ENCODE data around the gene TNFAIP6.
"Not testable (repeated sequence)": the region's sequence is repeated elsewhere in the genome, so short reads cannot be mapped to it uniquely, and the experiment has no call there.

The TNFAIP6 gene

GRCh38 chr2:151361674-151362370, 4.4 kb downstream of the TNFAIP6 start:
- no peak for DNase-seq

DNA sequence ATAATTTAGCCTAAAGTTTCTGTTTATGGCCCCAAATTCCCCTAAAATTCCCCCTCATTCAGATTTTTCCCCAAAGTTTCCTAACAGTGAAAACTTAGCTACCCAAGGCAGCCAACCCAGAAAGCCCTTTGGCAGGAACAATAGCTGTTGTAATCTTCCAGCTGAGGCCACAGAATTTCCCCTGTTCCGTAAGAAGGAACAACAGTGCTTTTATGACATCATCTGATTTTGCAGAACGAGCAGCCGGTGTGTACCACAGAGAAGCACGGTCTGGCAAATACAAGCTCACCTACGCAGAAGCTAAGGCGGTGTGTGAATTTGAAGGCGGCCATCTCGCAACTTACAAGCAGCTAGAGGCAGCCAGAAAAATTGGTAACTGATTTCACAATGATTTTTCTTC, 6.3 kb downstream of the TNFAIP6 start:
- DNase-seq, result no peak

DNA sequence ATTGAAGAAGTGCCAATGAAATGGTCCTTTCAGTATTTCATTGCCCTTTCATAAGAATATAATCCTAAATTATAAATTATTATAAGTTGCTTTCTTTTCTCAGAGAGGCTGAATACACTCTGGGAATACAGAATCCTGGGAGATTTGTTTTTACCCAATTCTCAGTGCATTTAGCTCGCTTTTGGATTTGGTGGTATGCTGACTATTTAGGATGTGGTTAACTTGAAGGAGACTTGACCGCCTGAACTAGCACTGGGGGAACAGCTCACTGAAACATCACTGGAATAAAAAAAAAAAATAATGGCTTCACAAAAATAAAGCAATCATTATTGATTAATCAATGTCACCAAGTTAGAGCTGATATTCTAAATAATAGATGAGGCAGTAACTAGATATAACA, 10.2 kb downstream of the TNFAIP6 start:
- no peak for DNase-seq

- no peak for DNase-seq
Measured at GRCh38 chr2:151374436-151374835, 17.0 kb downstream of the TNFAIP6 start.

GRCh38 chr2:151379169-151379568, 21.8 kb downstream of the TNFAIP6 start:
- DNase-seq, result no peak

GRCh38 chr2:151380580-151381235, 23.3 kb downstream of the TNFAIP6 start:
- no peak for DNase-seq

- no peak for DNase-seq
Measured at GRCh38 chr2:151381266-151381665, 23.9 kb downstream of the TNFAIP6 start.

DNA sequence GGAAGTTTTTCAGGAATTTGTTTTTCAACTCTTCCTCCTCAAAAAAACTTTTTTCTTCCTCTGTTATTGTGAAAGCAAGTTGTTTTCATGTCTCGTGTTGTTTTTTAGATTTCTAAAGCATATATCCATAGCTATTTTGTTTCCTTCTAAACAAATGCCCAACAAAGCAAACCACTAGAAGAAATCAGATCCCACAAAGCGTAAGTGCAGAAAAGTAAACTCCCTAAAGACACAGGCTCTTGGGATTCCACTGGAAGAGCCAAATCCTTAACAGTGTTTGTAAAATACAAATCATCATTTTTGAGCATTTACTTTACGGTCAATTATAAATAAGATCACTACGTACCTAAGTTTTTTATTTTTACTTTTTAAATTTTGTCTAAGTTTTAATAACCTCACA, 30.6 kb downstream of the TNFAIP6 start:
- DNase-seq, result no peak

DNA sequence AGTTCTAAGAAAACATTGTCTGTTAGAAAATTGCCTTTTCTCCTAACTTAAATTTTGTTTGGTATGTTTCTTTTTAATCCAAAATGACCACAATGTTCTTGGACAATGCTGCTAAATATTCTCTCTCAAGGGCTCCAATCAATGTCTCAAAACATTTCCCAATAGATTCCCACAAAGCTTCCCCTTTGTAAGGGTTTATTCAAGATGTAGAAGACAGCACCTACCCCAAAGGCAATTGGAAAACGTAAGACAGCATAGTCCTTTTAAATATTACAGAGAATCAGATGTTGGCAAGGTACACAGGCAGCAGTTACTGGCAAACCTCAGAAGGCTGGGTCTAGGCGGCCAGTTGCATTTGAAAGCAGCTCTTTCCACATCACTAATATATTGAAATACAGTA, 34.0 kb downstream of the TNFAIP6 start:
- no peak for DNase-seq

GRCh38 chr2:151394509-151394908, 37.1 kb downstream of the TNFAIP6 start:
- no peak for DNase-seq

DNA sequence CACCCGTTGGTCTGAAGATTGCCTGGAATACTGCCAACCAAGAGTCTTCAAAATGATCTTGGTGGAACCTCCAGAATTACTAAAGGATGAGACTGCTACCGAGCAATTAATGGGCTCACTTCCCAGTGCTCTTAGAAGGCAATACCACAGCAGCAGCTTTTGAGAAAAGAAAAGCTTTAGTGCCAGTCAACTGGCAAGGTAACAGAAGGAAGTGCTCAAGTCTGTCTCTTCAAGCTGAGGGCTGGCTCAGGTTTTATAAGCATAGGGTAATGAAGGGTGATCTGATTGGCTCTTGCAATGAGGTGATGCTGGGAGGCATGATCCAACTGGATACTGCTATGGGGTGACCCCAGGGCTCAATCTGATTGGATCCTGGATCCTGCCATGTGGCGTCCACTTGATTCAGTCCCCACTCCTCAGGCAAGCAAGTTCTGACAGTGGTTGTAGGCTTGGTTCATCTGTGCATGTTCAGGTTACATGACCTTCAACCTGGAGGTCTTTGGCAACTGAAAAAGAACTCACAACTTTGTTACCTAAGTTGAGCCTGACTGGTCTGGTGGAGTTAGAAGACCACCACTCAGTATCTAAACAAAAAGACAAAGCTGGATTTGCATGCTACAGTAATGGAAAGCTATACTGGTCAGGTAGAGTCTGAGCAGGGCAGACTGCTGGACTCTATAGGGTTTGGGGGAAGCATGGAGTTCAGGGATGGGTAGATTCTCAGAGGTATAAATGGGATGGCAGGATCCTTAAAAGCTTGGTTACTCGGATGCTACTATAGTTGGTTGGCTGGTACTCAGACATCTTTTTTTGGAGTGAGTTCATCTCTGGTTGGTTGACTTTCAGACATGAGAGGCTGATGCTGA, 38.4 kb downstream of the TNFAIP6 start:
- DNase-seq, result no peak

GRCh38 chr2:151399981-151400380, 42.6 kb downstream of the TNFAIP6 start:
- DNase-seq, result no peak

GRCh38 chr2:151401149-151401548, 43.8 kb downstream of the TNFAIP6 start:
- no peak for DNase-seq

DNA sequence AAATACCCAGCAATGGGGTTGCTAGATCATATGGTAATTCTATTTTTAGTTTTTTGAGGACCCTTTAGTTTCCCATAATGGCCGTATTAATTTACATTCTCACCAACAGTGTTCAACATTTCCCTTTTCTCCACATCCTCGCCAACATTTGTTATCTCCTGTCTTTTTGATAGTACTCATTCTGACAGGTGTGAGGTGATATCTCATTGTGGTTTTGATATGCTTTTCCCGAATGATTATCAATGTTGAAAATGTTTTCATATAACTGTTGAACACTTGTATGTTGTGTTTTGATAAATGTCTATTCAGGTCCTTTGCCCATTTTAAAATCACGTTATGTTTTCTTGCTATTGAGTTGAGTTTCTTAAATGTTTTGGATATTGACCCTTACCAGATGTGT, 46.5 kb downstream of the TNFAIP6 start:
- no peak for DNase-seq

DNA sequence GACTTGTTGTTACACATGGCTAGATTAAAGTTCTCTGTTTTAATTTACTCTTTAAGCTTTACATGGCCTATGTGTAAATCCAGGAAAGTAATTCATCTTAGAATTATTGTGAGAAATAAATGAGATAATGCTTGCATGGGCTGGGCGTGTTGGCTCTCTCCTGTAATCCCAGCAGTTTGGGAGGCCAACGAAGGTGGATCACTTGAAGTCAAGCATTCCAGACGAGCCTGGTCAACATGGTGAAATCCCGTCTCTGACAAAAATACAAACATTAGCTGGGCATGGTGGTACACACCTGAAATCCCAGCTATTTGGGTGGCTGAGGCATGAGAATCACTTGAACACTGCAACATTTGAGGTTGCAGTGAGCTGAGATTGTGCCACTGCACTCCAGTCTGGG, 48.0 kb downstream of the TNFAIP6 start:
- no peak for DNase-seq

DNA sequence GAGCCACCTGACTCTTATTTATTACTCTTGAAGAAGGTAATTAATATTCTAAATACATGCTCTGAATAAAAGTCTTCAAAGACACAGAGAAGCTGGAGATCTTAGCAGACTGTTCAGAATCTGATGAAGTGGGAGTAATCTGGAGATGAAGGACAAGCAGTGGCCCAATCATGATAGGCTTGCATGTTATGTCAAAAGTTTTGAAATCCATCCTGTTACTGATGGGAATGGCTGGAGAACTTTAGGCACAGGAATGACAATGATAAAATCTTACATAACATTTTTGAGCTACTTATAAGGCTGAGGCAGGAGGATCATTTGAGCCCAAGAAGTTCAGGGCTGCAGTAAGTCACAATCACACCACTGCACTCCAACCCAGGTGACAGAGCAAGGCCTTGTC, 49.9 kb downstream of the TNFAIP6 start:
- DNase-seq, result no peak

GRCh38 chr2:151408788-151409600, 51.6 kb downstream of the TNFAIP6 start:
- no peak for DNase-seq

DNA sequence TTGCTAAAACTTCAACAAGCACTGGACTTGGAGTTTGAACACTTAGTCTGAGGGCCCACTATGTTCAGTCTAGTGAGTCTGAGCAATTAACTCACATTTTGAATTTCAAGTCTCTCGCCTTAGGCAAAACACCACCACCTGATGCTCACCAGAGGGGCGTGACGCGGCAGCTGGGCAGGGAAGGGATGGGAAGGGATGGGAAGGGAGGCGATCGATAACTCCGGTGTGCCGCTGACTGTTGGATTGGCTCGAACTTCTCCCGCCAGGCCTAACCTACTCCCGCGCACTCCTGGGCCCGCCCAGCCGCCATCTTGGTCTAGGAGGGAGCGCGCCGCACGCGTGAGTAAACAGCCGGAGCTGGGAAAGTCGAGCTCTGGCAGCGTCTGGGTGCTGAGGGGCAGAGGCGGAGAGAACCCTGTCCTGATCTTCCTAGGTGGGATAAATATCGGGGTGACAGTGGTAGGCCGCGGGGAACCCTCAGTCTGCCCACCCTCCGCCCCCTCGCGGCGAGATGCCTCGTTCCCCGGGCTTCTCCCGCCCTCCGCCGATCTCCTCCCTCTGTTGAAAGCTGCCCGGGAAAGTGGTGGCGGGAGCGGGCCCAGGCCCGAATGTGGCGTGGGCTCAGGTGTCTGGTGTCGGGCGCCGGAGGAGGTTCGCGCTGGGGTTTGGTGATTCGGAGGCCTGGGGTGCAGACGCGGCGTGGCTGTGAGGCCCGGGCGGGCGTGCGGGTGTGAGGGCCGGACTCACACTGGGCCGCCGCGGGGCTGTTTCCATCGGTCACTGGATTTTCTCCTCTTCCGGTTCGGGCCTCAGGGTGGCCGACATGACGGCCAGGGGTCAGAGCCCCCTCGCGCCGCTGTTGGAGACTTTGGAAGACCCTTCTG, 52.5 kb downstream of the TNFAIP6 start, which contains the start of gene RIF1:
Gene RIF1 (plus strand): TSS at position 302 of the 884 bp plus-strand sequence. CDS start 522 bp downstream, at position 824.
- DNase-seq, result peak; percentile 97

DNA sequence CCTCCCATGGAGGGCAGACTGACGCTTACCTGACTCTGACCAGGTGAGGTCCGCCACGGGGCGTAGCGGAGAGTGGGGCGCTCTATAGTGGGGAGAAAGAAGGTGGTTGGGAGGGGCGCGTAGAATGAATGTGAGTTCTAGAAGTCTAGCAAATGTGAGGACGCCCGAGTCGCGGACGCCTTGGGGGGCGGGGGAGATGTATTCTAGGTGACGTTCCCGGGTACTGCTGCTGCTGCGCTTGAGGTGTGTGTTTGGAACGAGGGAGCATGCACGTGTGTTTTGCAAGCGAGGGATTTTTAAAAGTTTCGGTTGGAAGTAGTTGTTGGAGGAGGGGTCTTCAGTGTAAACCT, 53.1 kb downstream of the TNFAIP6 start:
- peak; percentile 51 for DNase-seq

- DNase-seq, result no peak
Measured at GRCh38 chr2:151417650-151418049, 60.3 kb downstream of the TNFAIP6 start.

- DNase-seq, result not testable (repeated sequence)
Measured at GRCh38 chr2:151421681-151422080, 64.3 kb downstream of the TNFAIP6 start.

GRCh38 chr2:151422917-151423439, 65.6 kb downstream of the TNFAIP6 start:
- DNase-seq, result no peak
